ENCODE data around the gene PER3.
A peak's percentile ranks its signal among the peaks of the same experiment; 100 is the strongest.

PER3 gene

DNA sequence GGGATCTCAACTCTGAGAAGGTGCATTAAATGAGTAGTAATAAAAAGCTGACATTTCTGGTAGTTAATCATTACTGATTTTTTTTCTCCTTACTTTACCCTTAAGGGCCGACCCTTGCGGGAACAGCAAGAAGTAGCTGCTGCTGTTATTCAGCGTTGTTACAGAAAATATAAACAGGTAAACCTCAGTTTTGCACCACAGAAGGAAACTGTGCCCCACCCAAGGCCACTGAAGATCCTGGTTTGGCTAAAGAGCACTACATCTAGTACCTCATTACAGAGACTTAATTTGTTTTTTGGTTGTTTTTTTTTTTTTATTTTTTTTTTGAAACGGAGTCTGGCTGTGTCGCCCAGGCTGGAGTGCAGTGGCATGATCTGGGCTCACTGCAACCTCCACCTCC, 36.5 kb upstream of the PER3 start:
- Mint-ChIP-seq H3K9me3 (no peaks in the 10 kb centered on the region), H3K36me3 (ENCODE audit: low read depth) (peaks cover 4% of the 10 kb centered on the region), H3K27me3 (ENCODE audit: low read depth, poor library complexity) (no peaks in the 10 kb centered on the region), H3K4me1 (peaks cover 11% of the 10 kb centered on the region), H3K4me3 (no peak overlapping the region), H3K27ac (no peak overlapping the region)
- TF ChIP-seq, protein P1, sequence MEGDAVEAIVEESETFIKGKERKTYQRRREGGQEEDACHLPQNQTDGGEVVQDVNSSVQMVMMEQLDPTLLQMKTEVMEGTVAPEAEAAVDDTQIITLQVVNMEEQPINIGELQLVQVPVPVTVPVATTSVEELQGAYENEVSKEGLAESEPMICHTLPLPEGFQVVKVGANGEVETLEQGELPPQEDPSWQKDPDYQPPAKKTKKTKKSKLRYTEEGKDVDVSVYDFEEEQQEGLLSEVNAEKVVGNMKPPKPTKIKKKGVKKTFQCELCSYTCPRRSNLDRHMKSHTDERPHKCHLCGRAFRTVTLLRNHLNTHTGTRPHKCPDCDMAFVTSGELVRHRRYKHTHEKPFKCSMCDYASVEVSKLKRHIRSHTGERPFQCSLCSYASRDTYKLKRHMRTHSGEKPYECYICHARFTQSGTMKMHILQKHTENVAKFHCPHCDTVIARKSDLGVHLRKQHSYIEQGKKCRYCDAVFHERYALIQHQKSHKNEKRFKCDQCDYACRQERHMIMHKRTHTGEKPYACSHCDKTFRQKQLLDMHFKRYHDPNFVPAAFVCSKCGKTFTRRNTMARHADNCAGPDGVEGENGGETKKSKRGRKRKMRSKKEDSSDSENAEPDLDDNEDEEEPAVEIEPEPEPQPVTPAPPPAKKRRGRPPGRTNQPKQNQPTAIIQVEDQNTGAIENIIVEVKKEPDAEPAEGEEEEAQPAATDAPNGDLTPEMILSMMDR (IDR thresholded peaks at IDR 0.05): no peak
- DNase-seq: no peak

- no peaks in the 10 kb centered on the region for H3K27me3 Mint-ChIP-seq (ENCODE audit: low read depth, poor library complexity)
- no peak for DNase-seq
- H3K4me3 Mint-ChIP-seq: no peak overlapping the region
- TF ChIP-seq, protein P1 (IDR thresholded peaks at IDR 0.05): no peak
- H3K9me3 Mint-ChIP-seq: no peaks in the 10 kb centered on the region
- H3K27ac Mint-ChIP-seq: no peak overlapping the region
- H3K36me3 Mint-ChIP-seq (ENCODE audit: low read depth): peaks cover 4% of the 10 kb centered on the region
- peaks cover 25% of the 10 kb centered on the region for H3K4me1 Mint-ChIP-seq
Observed at GRCh38 chr1:7749126-7749525, 35.0 kb upstream of the PER3 start.

DNA sequence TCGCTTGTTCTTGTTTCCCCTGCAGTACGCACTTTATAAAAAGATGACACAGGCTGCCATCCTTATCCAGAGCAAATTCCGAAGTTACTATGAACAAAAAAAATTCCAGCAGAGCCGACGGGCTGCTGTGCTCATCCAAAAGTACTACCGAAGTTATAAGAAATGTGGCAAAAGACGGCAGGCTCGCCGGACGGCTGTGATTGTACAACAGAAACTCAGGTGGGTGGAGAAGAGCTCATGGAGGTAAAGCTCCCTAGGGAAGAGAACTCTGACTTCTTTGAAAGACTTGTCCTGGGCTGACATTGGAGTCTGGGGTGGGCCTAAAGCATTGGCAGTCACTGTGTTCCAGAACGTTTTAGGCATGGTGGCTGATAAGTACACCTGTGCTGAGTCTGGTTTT, 32.9 kb upstream of the PER3 start:
- H3K27me3 Mint-ChIP-seq (ENCODE audit: low read depth, poor library complexity): peaks cover 2% of the 10 kb centered on the region
- peaks cover 35% of the 10 kb centered on the region for H3K4me1 Mint-ChIP-seq
- H3K36me3 Mint-ChIP-seq (ENCODE audit: low read depth): no peaks in the 10 kb centered on the region
- H3K9me3 Mint-ChIP-seq: no peaks in the 10 kb centered on the region
- no peak overlapping the region for H3K4me3 Mint-ChIP-seq
- no peak for DNase-seq
- TF ChIP-seq, protein P1 (IDR thresholded peaks at IDR 0.05): no peak
- no peak overlapping the region for H3K27ac Mint-ChIP-seq

- no peaks in the 10 kb centered on the region for H3K36me3 Mint-ChIP-seq (ENCODE audit: low read depth)
- H3K27me3 Mint-ChIP-seq (ENCODE audit: low read depth, poor library complexity): peaks cover 2% of the 10 kb centered on the region
- TF ChIP-seq, protein P1 (IDR thresholded peaks at IDR 0.05): peak; percentile 83
- peaks cover 36% of the 10 kb centered on the region for H3K4me1 Mint-ChIP-seq
- no peaks in the 10 kb centered on the region for H3K9me3 Mint-ChIP-seq
- peak overlapping the region; percentile 72 for H3K4me3 Mint-ChIP-seq
- H3K27ac Mint-ChIP-seq: peak overlapping the region; percentile 7
- DNase-seq: peak; percentile 63
Observed at GRCh38 chr1:7752512-7753417, 31.3 kb upstream of the PER3 start.

DNA sequence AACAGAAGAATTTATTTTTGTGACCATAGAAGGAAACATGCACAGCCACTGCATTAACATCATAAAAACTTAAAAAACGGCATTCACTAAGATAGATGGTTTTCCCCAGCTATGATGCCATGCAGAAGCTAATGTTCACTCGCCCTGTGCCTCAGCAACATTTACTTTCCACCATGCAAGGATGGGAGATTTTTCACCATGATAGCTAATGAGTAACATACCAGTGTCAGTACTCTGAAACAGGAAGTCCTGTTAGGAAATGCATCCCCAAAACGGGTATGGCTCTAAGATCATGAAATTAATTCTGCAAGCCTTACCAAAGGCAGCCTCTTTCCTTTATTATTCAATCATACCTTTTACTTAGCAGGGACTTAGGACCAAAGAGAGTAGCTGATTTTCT, 30.4 kb upstream of the PER3 start:
- Mint-ChIP-seq H3K4me1 (peaks cover 36% of the 10 kb centered on the region), H3K27ac (no peak overlapping the region), H3K27me3 (ENCODE audit: low read depth, poor library complexity) (peaks cover 2% of the 10 kb centered on the region), H3K9me3 (no peaks in the 10 kb centered on the region), H3K36me3 (ENCODE audit: low read depth) (no peaks in the 10 kb centered on the region), H3K4me3 (no peak overlapping the region)
- TF ChIP-seq, protein P1 (IDR thresholded peaks at IDR 0.05): no peak
- DNase-seq: no peak

DNA sequence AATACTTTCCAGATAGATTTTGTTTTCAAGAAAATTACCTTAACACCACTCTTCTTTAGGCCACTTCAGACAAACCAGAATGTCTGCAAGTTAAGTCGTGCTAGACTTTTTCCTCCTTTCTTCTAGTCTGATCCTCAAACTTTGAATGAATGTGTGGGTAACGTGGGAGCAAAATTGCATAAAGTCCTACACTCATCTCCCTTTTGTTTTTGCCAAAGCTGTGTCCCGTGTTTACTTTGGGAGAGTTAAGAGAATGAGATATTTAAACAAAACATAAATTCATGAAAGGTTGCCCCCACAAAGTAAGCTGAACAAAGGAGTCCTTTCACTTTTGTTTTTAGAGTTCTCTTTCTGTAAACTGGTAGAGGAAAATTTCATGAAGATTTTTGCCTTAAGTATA, 29.9 kb upstream of the PER3 start:
- peaks cover 36% of the 10 kb centered on the region for H3K4me1 Mint-ChIP-seq
- no peaks in the 10 kb centered on the region for H3K36me3 Mint-ChIP-seq (ENCODE audit: low read depth)
- peaks cover 2% of the 10 kb centered on the region for H3K27me3 Mint-ChIP-seq (ENCODE audit: low read depth, poor library complexity)
- TF ChIP-seq, protein P1 (IDR thresholded peaks at IDR 0.05): no peak
- no peak overlapping the region for H3K27ac Mint-ChIP-seq
- H3K9me3 Mint-ChIP-seq: no peaks in the 10 kb centered on the region
- no peak overlapping the region for H3K4me3 Mint-ChIP-seq
- DNase-seq: no peak

Data from nephron progenitor cell (in vitro differentiated cells).